Measurements from ENCODE around the gene ERGIC1. TPM values are rescaled to one million over a fixed set of nuclear protein-coding genes. Genes with fewer than 3 reads are reported as not detected.

The ERGIC1 gene
- total and polyA plus RNA-seq, 2 of the 8 experiments (the other 6 are each of a cell fraction or from before 2014, with no cell fraction given), result 95.3 to 106 TPM

DNA sequence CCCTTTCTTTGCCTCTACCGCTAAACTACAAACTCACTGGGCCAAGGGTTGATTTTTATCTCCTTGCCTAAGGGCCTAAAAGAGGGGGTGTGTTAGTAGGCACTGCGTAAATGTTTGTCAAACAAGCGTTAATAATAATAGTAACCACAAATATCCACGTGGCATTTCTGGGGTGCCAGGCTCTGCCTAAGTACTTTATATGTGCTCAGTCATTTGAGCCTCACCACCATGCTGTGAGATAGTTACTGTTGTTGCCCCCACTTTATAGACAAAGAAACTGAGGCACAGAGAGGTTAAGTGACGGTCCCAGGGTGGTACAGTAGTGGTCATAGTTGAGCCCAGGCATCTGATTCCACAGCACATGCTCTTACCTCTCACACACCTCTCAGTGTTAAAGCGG lies 52.4 kb downstream of the ERGIC1 start (continued):
- TF ChIP-seq GABPA (IDR thresholded peaks at IDR 0.05; ENCODE audit: borderline replicate concordance, insufficient read depth, low read length) (no peak), SP4 (IDR thresholded peaks at IDR 0.05; ENCODE audit: low read length) (no peak), KDM4A (IDR thresholded peaks at IDR 0.05; ENCODE audit: low read depth, low read length, severe bottlenecking) (no peak), NANOG (IDR thresholded peaks at IDR 0.05; ENCODE audit: insufficient read depth, low read depth, low read length, poor library complexity, severe bottlenecking) (no peak), GTF2F1 (IDR thresholded peaks at IDR 0.05; ENCODE audit: borderline replicate concordance, low read depth, low read length) (no peak)
